ENCODE measurements around the gene MYO18A.

DNA sequence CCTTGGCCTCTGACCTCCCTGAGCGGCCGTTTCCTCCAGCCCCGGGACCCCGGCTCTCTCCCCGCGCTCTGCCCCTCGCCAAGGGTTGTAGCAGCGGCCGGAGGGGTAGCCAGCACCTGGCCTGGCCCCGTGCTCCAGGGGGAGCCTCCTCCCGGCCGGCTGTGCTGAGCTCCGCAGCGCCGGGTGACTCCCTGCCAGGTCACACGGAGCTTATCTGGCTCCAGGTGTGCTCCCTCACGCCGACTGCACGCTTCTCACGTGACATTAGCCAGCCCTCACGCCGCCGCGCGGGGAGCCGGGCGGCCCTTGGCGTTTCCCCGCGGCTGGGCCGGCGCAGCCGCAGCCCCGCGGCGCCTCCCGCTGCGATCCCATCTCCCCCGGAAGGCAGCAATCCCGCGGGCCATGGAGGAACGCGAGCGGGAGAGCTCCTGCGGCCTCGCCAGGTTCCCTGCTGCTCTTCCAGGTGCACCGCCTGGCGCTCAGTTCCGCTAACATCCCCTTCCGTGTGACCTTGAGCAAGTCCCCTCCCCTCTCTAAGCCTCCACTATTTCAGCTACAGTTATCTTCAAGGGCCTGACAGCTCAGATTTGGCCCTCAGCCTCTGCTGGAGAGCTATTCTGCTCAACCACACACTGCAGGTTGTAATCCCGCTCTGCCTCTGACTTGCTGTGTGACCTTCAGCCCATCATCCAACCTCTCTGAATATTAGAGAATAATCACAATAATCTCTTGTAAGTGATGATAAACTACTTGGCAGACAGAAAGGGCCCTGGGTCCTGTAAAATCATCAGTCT lies 3.4 kb downstream of the MYO18A start:
- TF ChIP-seq EZH2 (IDR thresholded peaks at IDR 0.05; ENCODE audit: insufficient read depth, poor library complexity, severe bottlenecking) (no peak), EZH2phosphoT487 (IDR thresholded peaks at IDR 0.05; ENCODE audit: insufficient read depth, low read depth) (no peak)
